Activated naive CD8-positive, alpha-beta T cell treated with anti-CD3 and anti-CD28 coated beads, Interleukin-2, amount 10 ng/mL, durations not matched to agents 7 days and 5 days (primary cell): ENCODE results near the gene ZGLP1. TPM values are rescaled to one million over a fixed set of nuclear protein-coding genes. Genes with fewer than 3 reads are reported as not detected.
A peak's percentile ranks its signal among the peaks of the same experiment; 100 is the strongest.

ENCODE experiments used
- ATAC-seq: fragments of 150-1000 bp; cut with Tn5 transposase; one replicate; pipeline ENCODE4 v1.10.0; 2021; ENCODE audit warnings: low read depth, moderate library complexity
- POLR2A ChIA-PET: fragments of 350-600 bp; sonication (Branson Sonifier 250); formaldehyde crosslinking; loops from one replicate; lab custom pipeline; 2021; ENCODE audit warnings: antibody characterized with exemption; lab: Charles Lee
- DNase-seq: peaks from one replicate; pipeline ENCODE4 v3.0.0; 2021
- H3K27ac Mint-ChIP-seq: one replicate; pipeline ENCODE4 v1.8.0; 2022; ENCODE audit warnings: mild to moderate bottlenecking, mixed read lengths
- H3K27me3 Mint-ChIP-seq: one replicate; pipeline ENCODE4 v1.8.0; 2022; ENCODE audit warnings: mild to moderate bottlenecking, moderate library complexity, mixed read lengths
- H3K36me3 Mint-ChIP-seq: one replicate; pipeline ENCODE4 v1.8.0; 2021; ENCODE audit warnings: mild to moderate bottlenecking, mixed read lengths
- H3K4me1 Mint-ChIP-seq: one replicate; pipeline ENCODE4 v1.8.0; 2021; ENCODE audit warnings: mixed read lengths
- H3K4me3 Mint-ChIP-seq: one replicate; pipeline ENCODE4 v1.8.0; 2022; ENCODE audit warnings: mild to moderate bottlenecking, moderate library complexity, mixed read lengths
- H3K9me3 Mint-ChIP-seq: one replicate; pipeline ENCODE4 v1.8.0; 2021; ENCODE audit warnings: mixed read lengths
- total RNA-seq, 2 experiments: library from RNA; stranded (reverse); gene quantifications; one replicate each; pipeline ENCODE4 v1.2.3, GENCODE V29; 2021

Gene ZGLP1
- total RNA-seq, 2 experiments from 2014 or later = 3.9 to 5.0 TPM

GRCh38 chr19:10258080-10258710 lies 51.4 kb downstream of the ZGLP1 start:
- Mint-ChIP-seq H3K4me3 (no peak overlapping the region), H3K4me1 (peaks cover 26% of the 10 kb centered on the region), H3K27me3 (no peaks in the 10 kb centered on the region), H3K27ac (no peak overlapping the region), H3K36me3 (peaks cover 30% of the 10 kb centered on the region), H3K9me3 (no peaks in the 10 kb centered on the region)
- DNase-seq (no peak), ATAC-seq (no peak)
- POLR2A ChIA-PET = interaction anchor here (0.6 to 2.0 kb wide), 6 partner anchors 11 to 287 kb away, joined by 3 to 16 read pairs (median 4); partner anchors contain the start of gene TYK2

- peaks cover 30% of the 10 kb centered on the region for H3K4me1 Mint-ChIP-seq
- H3K27ac Mint-ChIP-seq = peak overlapping the region; percentile 1
- no peaks in the 10 kb centered on the region for H3K9me3 Mint-ChIP-seq
- H3K27me3 Mint-ChIP-seq = no peaks in the 10 kb centered on the region
- DNase-seq (no peak), ATAC-seq (no peak)
- no peak overlapping the region for H3K4me3 Mint-ChIP-seq
- H3K36me3 Mint-ChIP-seq = peaks cover 30% of the 10 kb centered on the region
- POLR2A ChIA-PET = interaction anchor here (0.6 kb wide), 1 partner anchor 160 kb away, joined by 3 read pairs; no protein-coding TSS in a partner anchor
Observed at GRCh38 chr19:10256970-10257615, 52.5 kb downstream of the ZGLP1 start.

- Mint-ChIP-seq H3K36me3 (peaks cover 30% of the 10 kb centered on the region), H3K27me3 (no peaks in the 10 kb centered on the region), H3K4me3 (no peak overlapping the region), H3K27ac (no peak overlapping the region), H3K9me3 (no peaks in the 10 kb centered on the region), H3K4me1 (peaks cover 30% of the 10 kb centered on the region)
- POLR2A ChIA-PET = interaction anchor here (0.6 kb wide), 1 partner anchor 160 kb away, joined by 3 read pairs; no protein-coding TSS in a partner anchor
- no peak for ATAC-seq
- no peak for DNase-seq
Observed at GRCh38 chr19:10256551-10256950, 53.1 kb downstream of the ZGLP1 start.

GRCh38 chr19:10255358-10255757 lies 54.3 kb downstream of the ZGLP1 start:
- Mint-ChIP-seq H3K4me1 (peaks cover 32% of the 10 kb centered on the region), H3K9me3 (no peaks in the 10 kb centered on the region), H3K4me3 (no peak overlapping the region), H3K36me3 (peaks cover 30% of the 10 kb centered on the region), H3K27ac (no peak overlapping the region), H3K27me3 (no peaks in the 10 kb centered on the region)
- ATAC-seq (no peak), DNase-seq (no peak)
- POLR2A ChIA-PET = no interaction called here

Other genes starting within 250 kb of the ZGLP1 start
- gene SHFL, start 223.5 kb downstream of the ZGLP1 start, total RNA-seq = 100 to 1,000 TPM; 118 to 126 TPM
- gene ANGPTL6, start 207.1 kb downstream of the ZGLP1 start, total RNA-seq = 1 to 10 TPM; 3.8 to 4.7 TPM
- 100 to 1,000 TPM; 104 to 112 TPM for gene PPAN, start 203.5 kb downstream of the ZGLP1 start, total RNA-seq
- gene P2RY11, start 198.1 kb downstream of the ZGLP1 start, total RNA-seq = 10 to 100 TPM; 51.8 to 53.6 TPM
- 100 to 1,000 TPM; 262 to 264 TPM for gene EIF3G, start 189.9 kb downstream of the ZGLP1 start, total RNA-seq
- gene DNMT1, start 114.9 kb downstream of the ZGLP1 start, total RNA-seq = 100 to 1,000 TPM; 347 to 384 TPM
- 1 to 10 TPM; 6.4 to 7.1 TPM for gene S1PR2, start 78.5 kb downstream of the ZGLP1 start, total RNA-seq
- 10 to 100 TPM; 55.8 to 59.9 TPM for gene MRPL4, start 57.6 kb downstream of the ZGLP1 start, total RNA-seq
- gene ICAM1, start 38.7 kb downstream of the ZGLP1 start, total RNA-seq = 10 to 100 TPM in 1 of 2 experiments, 1 to 10 TPM in 1; 9.5 to 11.7 TPM
- gene ICAM4, start 22.9 kb downstream of the ZGLP1 start, total RNA-seq = 1 to 10 TPM; 1.2 to 1.7 TPM
- gene ICAM5, start 19.9 kb downstream of the ZGLP1 start, total RNA-seq = under 1 TPM; 0.62 to 0.83 TPM
- 1 to 10 TPM; 7.6 to 9.4 TPM for gene FDX2, start 6.2 kb upstream of the ZGLP1 start, total RNA-seq
- 10 to 100 TPM; 77.9 to 78.5 TPM for gene RAVER1, start 23.7 kb upstream of the ZGLP1 start, total RNA-seq
- gene ICAM3, start 29.8 kb upstream of the ZGLP1 start, total RNA-seq = 100 to 1,000 TPM; 182 to 189 TPM
- gene TYK2, start 70.8 kb upstream of the ZGLP1 start, total RNA-seq = 100 to 1,000 TPM; 277 to 290 TPM
- gene CDC37, start 93.7 kb upstream of the ZGLP1 start, total RNA-seq = 100 to 1,000 TPM; 242 to 248 TPM
- gene PDE4A, start 110.7 kb upstream of the ZGLP1 start, total RNA-seq = 10 to 100 TPM; 28.2 to 29.2 TPM
- 10 to 100 TPM; 82.2 to 82.7 TPM for gene KEAP1, start 193.5 kb upstream of the ZGLP1 start, total RNA-seq
- gene S1PR5, start 207.6 kb upstream of the ZGLP1 start, total RNA-seq = 1 to 10 TPM; 3.3 to 4.7 TPM
- gene ATG4D, start 234.1 kb upstream of the ZGLP1 start, total RNA-seq = 10 to 100 TPM; 50.4 to 66.6 TPM